H9 (cell line): ENCODE results near the gene ENGASE. TPM values are rescaled to one million over a fixed set of nuclear protein-coding genes. Genes with fewer than 3 reads are reported as not detected.

ENCODE experiments used
- DNase-seq: peaks from one replicate; pipeline ENCODE4 v3.0.0-alpha.2; 2017
- H2AFZ ChIP-seq: one replicate; pipeline ENCODE4 v1.6.1; 2013; ENCODE audit warnings: mild to moderate bottlenecking, low read length, control low read depth, moderate library complexity
- H2AK5ac ChIP-seq: 2 replicates; pipeline ENCODE4 v1.6.1; 2013; ENCODE audit warnings: low read length, control low read depth, mixed read lengths; ENCODE audit not compliant: insufficient read length
- H2BK120ac ChIP-seq: one replicate; pipeline ENCODE4 v1.6.1; 2013; ENCODE audit warnings: low read depth, mild to moderate bottlenecking, low read length, control low read depth, inconsistent platforms; ENCODE audit not compliant: poor library complexity, severe bottlenecking
- H2BK12ac ChIP-seq: 2 replicates; pipeline ENCODE4 v1.6.1; 2013; ENCODE audit warnings: low read length, control low read depth, mixed read lengths, low read depth; ENCODE audit not compliant: insufficient read length
- H2BK15ac ChIP-seq: 2 replicates; pipeline ENCODE4 v1.6.1; 2013; ENCODE audit warnings: low read depth, low read length, control low read depth
- H2BK20ac ChIP-seq: one replicate; pipeline ENCODE4 v1.6.1; 2013; ENCODE audit warnings: low read depth, mild to moderate bottlenecking, low read length, control low read depth, inconsistent platforms; ENCODE audit not compliant: poor library complexity, severe bottlenecking
- H2BK5ac ChIP-seq: 2 replicates; pipeline ENCODE4 v1.6.1; 2013; ENCODE audit warnings: low read length, control low read depth, mixed read lengths; ENCODE audit not compliant: insufficient read length
- H3K14ac ChIP-seq: 2 replicates; pipeline ENCODE4 v1.6.1; 2013; ENCODE audit warnings: low read length, control low read depth; ENCODE audit not compliant: insufficient read depth
- H3K18ac ChIP-seq: 2 replicates; pipeline ENCODE4 v1.6.1; 2013; ENCODE audit warnings: low read depth, mild to moderate bottlenecking, mixed read lengths, low read length, control low read depth; ENCODE audit not compliant: insufficient read length
- H3K23ac ChIP-seq: 2 replicates; pipeline ENCODE4 v1.6.1; 2013; ENCODE audit warnings: low read length, control low read depth, mixed read lengths, low read depth; ENCODE audit not compliant: insufficient read length
- H3K23me2 ChIP-seq: 2 replicates; pipeline ENCODE4 v1.6.1; 2013; ENCODE audit warnings: low read depth, mild to moderate bottlenecking, mixed read lengths, low read length, control low read depth; ENCODE audit not compliant: insufficient read length, poor library complexity, severe bottlenecking
- H3K27ac ChIP-seq: 2 replicates; pipeline ENCODE4 v1.5.1; 2013; ENCODE audit warnings: low read length, control low read depth, mixed read lengths, low read depth; ENCODE audit not compliant: insufficient read length
- H3K27me3 ChIP-seq: 2 replicates; pipeline ENCODE4 v1.6.1; 2013; ENCODE audit warnings: low read length, control low read depth, inconsistent platforms; ENCODE audit not compliant: insufficient read depth
- H3K4ac ChIP-seq: 2 replicates; pipeline ENCODE4 v1.6.1; 2013; ENCODE audit warnings: low read depth, mild to moderate bottlenecking, control low read depth, inconsistent platforms, low read length, moderate library complexity
- H3K4me1 ChIP-seq: 2 replicates; pipeline ENCODE4 v1.6.1; 2013; ENCODE audit warnings: low read length, control low read depth, inconsistent platforms; ENCODE audit not compliant: insufficient read depth
- H3K4me2 ChIP-seq: 2 replicates; pipeline ENCODE4 v1.6.1; 2013; ENCODE audit warnings: low read length, control low read depth, mixed read lengths; ENCODE audit not compliant: insufficient read length, insufficient read depth
- H3K56ac ChIP-seq: 2 replicates; pipeline ENCODE4 v1.6.1; 2013; ENCODE audit warnings: low read depth, mild to moderate bottlenecking, mixed read lengths, low read length, control low read depth; ENCODE audit not compliant: insufficient read length
- H3K79me1 ChIP-seq: 2 replicates; pipeline ENCODE4 v1.6.1; 2013; ENCODE audit warnings: low read depth, mild to moderate bottlenecking, moderate library complexity, low read length, control low read depth, inconsistent platforms; ENCODE audit not compliant: insufficient read depth, poor library complexity, severe bottlenecking
- H3K79me2 ChIP-seq: 2 replicates; pipeline ENCODE4 v1.6.1; 2013; ENCODE audit warnings: low read length, control low read depth, inconsistent platforms; ENCODE audit not compliant: insufficient read depth
- H3K9ac ChIP-seq: 2 replicates; pipeline ENCODE4 v1.6.1; 2013; ENCODE audit warnings: low read length, control low read depth, mixed read lengths; ENCODE audit not compliant: insufficient read length; ENCODE audit errors: extremely low read depth
- H3K9me3 ChIP-seq: one replicate; pipeline ENCODE4 v1.6.1; 2013; ENCODE audit warnings: low read depth, low read length, inconsistent platforms; ENCODE audit not compliant: control insufficient read depth
- H3T11ph ChIP-seq: one replicate; pipeline ENCODE4 v1.6.1; 2013; ENCODE audit warnings: mild to moderate bottlenecking, low read length, control low read depth, inconsistent platforms
- H4K20me1 ChIP-seq: one replicate; pipeline ENCODE4 v1.6.1; 2013; ENCODE audit not compliant: control insufficient read depth, insufficient read length, insufficient read depth
- H4K5ac ChIP-seq: 2 replicates; pipeline ENCODE4 v1.6.1; 2013; ENCODE audit warnings: low read depth, mild to moderate bottlenecking, mixed read lengths, low read length, control low read depth; ENCODE audit not compliant: insufficient read length
- H4K8ac ChIP-seq: replicated peaks from 2 replicates; pipeline ENCODE4 v1.6.1; 2013; ENCODE audit warnings: low read length, control low read depth, mixed read lengths, low read depth; ENCODE audit not compliant: insufficient read length
- H4K91ac ChIP-seq: 2 replicates; pipeline ENCODE4 v1.6.1; 2013; ENCODE audit warnings: low read depth, mild to moderate bottlenecking, moderate library complexity, mixed read lengths, low read length, control low read depth; ENCODE audit not compliant: insufficient read length
- H3K27ac Mint-ChIP-seq, 3 experiments: 2 replicates in 2 of 3; 3 replicates in 1 of 3; pipeline ENCODE4 v1.8.0; 2020 to 2021; ENCODE audit warnings: mixed read lengths in 3 of 3, mild to moderate bottlenecking in 1 of 3, moderate library complexity in 1 of 3
- H3K27me3 Mint-ChIP-seq: 2 replicates; pipeline ENCODE4 v1.8.0; 2021; ENCODE audit warnings: low read depth, mild to moderate bottlenecking, moderate library complexity, mixed read lengths
- H3K36me3 Mint-ChIP-seq, 3 experiments: 2 replicates in 2 of 3; 3 replicates in 1 of 3; pipeline ENCODE4 v1.8.0; 2020 to 2021; ENCODE audit warnings: low read depth in 3 of 3, mixed read lengths in 3 of 3; ENCODE audit not compliant: insufficient read depth in 1 of 3
- H3K4me1 Mint-ChIP-seq, 2 experiments: 2 replicates each; pipeline ENCODE4 v1.8.0; 2020; ENCODE audit warnings: mixed read lengths in 2 of 2
- H3K4me3 Mint-ChIP-seq, 2 experiments: 2 replicates in 1 of 2; 3 replicates in 1 of 2; pipeline ENCODE4 v1.8.0; 2020 to 2021; ENCODE audit warnings: mild to moderate bottlenecking in 2 of 2, mixed read lengths in 2 of 2, moderate library complexity in 1 of 2
- H3K9me3 Mint-ChIP-seq, 2 experiments: 2 replicates in 1 of 2; 3 replicates in 1 of 2; pipeline ENCODE4 v1.8.0; 2020; ENCODE audit warnings: mild to moderate bottlenecking in 2 of 2, mixed read lengths in 2 of 2, moderate library complexity in 1 of 2
- CTCF ChIP-seq: fragments of 200-600 bp; sonication (generic); conservative IDR thresholded peaks from 3 replicates; pipeline ENCODE4 v1.8.0; 2021; ENCODE audit warnings: antibody characterized with exemption, mild to moderate bottlenecking
- WGBS: extraction: QIAGEN DNeasy Blood & Tissue Kit; methylation state at CpG from one replicate; pipeline ENCODE4 v1.1.7; 2013; ENCODE audit warnings: missing lambda C conversion rate, low lambda C conversion rate, mixed read lengths; ENCODE audit not compliant: insufficient read length; ENCODE audit errors: extremely low coverage; 5-methylcytosine and 5-hydroxymethylcytosine counted together
- total RNA-seq: library from RNA; stranded (reverse); gene quantifications from 2 replicates; pipeline ENCODE4 v1.2.1, GENCODE V29; 2021

Gene ENGASE
- total RNA-seq, 1 experiment from 2014 or later, result 20.6 TPM

- H2BK12ac ChIP-seq, result no peak overlapping the region
- no peaks in the 10 kb centered on the region for H3K79me1 ChIP-seq
- no peak overlapping the region for H3K23ac ChIP-seq
- Mint-ChIP-seq H3K4me1 (no peaks in the 10 kb centered on the region), H3K27me3 (no peaks in the 10 kb centered on the region; the same call in 1 of the 2 replicates), H3K27ac (0 out of 7 replicates have a peak overlapping the region, but pooled peaks of 1 of the 3 experiments have one; percentile 49), H3K4me3 (no peak overlapping the region), H3K9me3 (peaks cover 0 to 3% of the 10 kb centered on the region in 2 experiments; a peak in 2 of 5 replicates), H3K36me3 (peaks cover 15 to 48% (median 35%) of the 10 kb centered on the region in 3 experiments)
- no peak overlapping the region for H2BK20ac ChIP-seq
- no peak overlapping the region for H3K14ac ChIP-seq
- H4K8ac ChIP-seq, result no peak overlapping the region
- H3K9ac ChIP-seq, result no peak overlapping the region
- no peak overlapping the region for H4K91ac ChIP-seq
- H3K4me2 ChIP-seq, result no peak overlapping the region
- no peak overlapping the region for H2BK120ac ChIP-seq
- no peak overlapping the region for H2AFZ ChIP-seq
- no peaks in the 10 kb centered on the region for H4K20me1 ChIP-seq
- no peaks in the 10 kb centered on the region for H3K4me1 ChIP-seq
- no peak overlapping the region for H3K27ac ChIP-seq
- no peak overlapping the region for H3K56ac ChIP-seq
- H3K4ac ChIP-seq, result no peak overlapping the region
- no peak overlapping the region for H4K5ac ChIP-seq
- no peak for TF ChIP-seq CTCF
- H3K79me2 ChIP-seq, result no peaks in the 10 kb centered on the region
- WGBS, result no CpG with 5 or more reads among the region's 28 CpGs
- H2BK15ac ChIP-seq, result no peak overlapping the region
- H3T11ph ChIP-seq, result no peak overlapping the region
- no peak overlapping the region for H2BK5ac ChIP-seq
- no peaks in the 10 kb centered on the region for H3K27me3 ChIP-seq
- no peaks in the 10 kb centered on the region for H3K23me2 ChIP-seq
- H2AK5ac ChIP-seq, result no peak overlapping the region
- no peak overlapping the region for H3K18ac ChIP-seq
- DNase-seq, result no peak
- no peaks in the 10 kb centered on the region for H3K9me3 ChIP-seq
These were observed 8.8 kb downstream of the ENGASE start for GRCh38 chr17:79083191-79083971.
